Fibroblast of skin of scalp (primary cell): ENCODE measurements around the gene TXNDC9. TPM values are rescaled to one million over a fixed set of nuclear protein-coding genes. Genes with fewer than 3 reads are reported as not detected.
A peak's percentile ranks its signal among the peaks of the same experiment; 100 is the strongest.
"Not testable (repeated sequence)": the region's sequence is repeated elsewhere in the genome, so short reads cannot be mapped to it uniquely, and the experiment has no call there.

ENCODE experiments used
- DNase-seq: peaks from one replicate; pipeline ENCODE4 v3.0.0-alpha.2; 2013
- polyA plus RNA-seq, 2 experiments: library from polyadenylated mRNA; unstranded; fragments of 120-200 nt; gene quantifications; one replicate each; pipeline ENCODE4 v1.2.1, GENCODE V29; 2013; ENCODE audit not compliant: insufficient read length in 2 of 2

TXNDC9 gene, protein sequence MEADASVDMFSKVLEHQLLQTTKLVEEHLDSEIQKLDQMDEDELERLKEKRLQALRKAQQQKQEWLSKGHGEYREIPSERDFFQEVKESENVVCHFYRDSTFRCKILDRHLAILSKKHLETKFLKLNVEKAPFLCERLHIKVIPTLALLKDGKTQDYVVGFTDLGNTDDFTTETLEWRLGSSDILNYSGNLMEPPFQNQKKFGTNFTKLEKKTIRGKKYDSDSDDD
- 40.9 TPM for polyA plus RNA-seq (2013, experiment 1 of 2; ENCODE audit: insufficient read length)
- 40.5 TPM for polyA plus RNA-seq (2013, experiment 2 of 2; ENCODE audit: insufficient read length)

DNA sequence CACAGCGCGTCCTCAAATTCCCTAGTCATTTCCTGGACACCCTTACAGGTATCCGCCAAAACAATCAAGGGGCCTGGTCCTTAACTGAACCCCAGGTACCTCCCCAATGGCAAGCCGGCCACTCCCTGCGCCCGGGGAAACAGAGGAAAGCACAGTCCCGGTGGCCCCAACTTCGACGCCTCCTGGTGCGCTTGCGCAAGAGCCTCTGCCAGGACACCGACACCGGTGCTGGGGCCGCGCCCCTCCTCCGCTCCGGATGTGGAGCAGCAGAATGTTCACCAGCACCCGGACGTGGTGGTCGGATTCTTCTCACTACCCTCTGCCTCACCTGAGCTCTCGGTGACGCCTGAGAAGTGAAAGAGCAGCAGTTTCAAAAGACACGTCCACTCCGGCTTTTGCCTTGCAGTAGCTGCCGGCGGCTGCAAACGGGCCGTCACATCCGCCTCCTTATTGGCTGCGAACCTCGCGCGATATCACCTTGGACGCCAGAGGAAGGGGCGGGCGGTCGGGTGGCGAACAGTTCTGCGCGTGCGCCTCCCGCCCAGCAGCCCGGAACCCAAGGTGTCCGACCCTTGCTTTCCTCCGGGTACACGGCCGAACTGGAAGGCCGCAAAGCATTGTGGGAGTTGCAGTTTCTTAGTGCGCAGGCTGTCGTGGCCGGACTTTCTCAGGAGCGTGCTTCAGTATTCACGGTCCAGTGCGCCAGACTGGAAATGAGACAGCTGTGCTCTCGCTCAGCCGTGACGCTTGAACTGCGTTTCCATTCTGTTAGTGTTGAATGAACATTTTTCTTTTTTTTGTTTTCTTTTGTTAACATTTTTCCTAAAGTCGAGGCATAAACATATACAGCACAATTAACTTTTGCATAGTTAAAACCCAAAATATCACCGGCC, at the start of gene TXNDC9:
TSS of gene TXNDC9 (minus strand) at position 423 of the 893 bp plus-strand sequence. CDS start 3,123 bp downstream, outside the sequence.
- peak; percentile 99 for DNase-seq

DNA sequence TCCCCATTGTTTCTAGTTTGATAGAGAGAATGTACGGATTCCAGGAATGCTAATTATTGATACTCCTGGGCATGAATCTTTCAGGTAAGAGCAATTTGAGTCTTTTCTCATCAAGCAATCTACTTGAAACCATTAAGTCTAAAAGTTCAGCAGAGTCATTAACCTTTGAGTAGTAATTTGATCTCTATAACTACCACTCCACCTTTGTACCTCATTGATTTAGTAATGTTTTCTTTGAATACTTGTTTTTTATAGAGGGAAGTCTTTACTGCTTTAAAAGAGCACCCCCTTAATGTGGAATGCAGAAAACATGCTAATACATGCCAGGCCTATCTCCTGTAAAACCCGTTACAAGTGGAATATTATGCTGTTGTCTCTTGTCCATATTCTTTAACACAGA, 46.0 kb upstream of the TXNDC9 start:
- no peak for DNase-seq

DNA sequence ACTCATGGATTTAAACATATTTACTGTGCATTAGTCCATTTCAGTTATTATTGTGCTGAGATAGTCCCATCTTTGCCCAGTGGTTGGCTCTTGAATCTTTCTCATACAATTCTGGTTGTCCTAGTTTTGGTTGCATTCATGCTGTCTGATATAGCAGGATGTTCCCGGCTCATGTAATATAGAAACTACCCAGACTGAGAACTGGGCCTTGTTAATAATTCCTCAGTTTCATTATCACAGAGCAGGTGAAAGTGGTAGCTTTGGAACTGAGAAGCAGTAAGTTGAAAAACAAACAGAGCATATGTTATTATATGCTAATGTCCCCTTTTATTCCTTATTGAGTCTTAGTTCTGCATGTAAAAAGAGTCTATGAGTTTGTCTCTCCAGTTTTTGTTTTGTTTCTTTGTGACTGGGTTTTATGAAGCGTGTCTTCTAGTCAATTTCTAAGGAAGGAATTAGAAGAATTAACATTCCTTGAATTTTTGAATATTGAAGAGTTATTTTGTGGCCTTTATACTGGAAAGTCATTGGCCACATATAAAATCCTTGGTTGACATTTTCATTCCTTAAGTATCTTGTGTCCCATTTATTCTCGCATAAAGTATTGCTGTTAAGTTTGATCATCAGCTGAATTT, 44.4 kb upstream of the TXNDC9 start:
- peak; percentile 46 for DNase-seq

DNA sequence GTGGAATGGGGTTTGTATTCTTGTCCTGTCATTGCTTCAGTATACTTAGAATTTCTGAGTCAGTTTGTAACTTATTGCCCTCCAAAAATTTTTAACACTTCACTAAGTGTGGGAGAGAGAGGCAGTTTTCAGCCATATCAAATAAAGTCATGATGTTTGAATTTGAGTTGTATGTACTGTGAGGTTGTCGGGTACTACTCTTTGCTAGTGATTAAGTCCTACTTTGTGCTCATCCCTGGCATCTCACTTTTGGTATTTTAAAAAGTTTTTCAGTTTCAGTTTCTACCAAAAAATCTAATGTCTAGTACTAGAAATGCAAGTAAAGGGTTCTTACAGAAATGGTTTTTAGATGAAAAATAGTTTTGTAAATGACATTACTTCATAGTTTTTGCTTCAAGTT, 41.7 kb upstream of the TXNDC9 start:
- DNase-seq, result no peak

DNA sequence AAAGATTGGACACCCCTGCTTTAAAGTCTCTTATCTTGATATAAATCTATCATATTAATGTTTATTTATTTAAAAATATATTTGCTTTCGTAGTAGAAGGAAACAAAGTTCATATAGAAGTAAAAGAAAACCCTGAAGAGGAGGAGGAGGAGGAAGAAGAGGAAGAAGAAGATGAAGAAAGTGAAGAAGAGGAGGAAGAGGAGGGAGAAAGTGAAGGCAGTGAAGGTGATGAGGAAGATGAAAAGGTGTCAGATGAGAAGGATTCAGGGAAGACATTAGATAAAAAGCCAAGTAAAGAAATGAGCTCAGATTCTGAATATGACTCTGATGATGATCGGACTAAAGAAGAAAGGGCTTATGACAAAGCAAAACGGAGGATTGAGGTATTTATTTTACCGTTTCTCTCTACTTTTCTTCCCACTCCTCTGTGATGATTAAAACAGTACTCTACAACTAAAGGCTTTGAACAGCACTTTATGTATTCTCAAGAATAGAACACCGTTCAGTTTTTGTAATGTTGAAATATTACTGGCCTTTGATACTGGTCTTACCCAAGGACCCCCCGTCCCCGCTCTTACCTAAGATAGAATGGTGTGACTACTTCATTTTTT, 40.2 kb upstream of the TXNDC9 start:
- no peak for DNase-seq

DNA sequence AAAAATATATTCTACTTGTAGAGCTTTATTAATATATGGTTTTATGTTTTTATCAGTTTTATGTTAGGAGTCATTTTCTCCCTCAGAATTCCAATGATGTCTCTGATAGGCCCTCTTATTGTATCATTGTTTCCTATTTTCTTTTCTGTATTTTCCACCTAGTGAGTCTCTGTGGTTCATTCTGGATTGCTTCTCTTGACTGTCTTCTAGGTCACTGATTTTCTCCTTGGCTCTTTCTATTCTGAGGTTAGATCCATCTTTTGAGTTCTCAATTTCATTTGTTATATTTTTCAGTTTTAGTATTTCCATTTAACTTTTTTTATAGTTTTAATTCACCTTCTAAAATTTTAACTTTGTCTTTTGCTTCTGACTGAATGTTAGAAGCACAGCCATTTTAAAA, 38.6 kb upstream of the TXNDC9 start:
- no peak for DNase-seq

DNA sequence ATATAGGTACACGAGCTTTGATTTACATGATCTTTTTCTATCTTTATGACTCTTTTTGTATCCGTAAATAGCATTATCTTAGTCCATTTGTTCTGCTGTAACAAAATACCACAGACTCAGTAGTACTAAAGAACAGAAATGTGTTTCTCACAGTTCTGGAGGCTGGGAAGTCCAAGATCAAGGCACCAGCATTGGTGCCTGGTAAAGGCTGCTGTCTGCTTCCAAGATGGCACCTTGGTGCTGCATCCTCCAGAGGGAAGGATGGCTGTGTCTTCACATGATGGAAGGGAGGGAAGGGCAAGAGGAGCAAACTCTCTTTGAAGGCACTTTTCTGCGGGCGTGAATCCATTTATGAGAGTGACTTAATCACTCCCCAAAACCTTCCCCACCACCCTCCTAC, 37.0 kb upstream of the TXNDC9 start:
- no peak for DNase-seq

DNA sequence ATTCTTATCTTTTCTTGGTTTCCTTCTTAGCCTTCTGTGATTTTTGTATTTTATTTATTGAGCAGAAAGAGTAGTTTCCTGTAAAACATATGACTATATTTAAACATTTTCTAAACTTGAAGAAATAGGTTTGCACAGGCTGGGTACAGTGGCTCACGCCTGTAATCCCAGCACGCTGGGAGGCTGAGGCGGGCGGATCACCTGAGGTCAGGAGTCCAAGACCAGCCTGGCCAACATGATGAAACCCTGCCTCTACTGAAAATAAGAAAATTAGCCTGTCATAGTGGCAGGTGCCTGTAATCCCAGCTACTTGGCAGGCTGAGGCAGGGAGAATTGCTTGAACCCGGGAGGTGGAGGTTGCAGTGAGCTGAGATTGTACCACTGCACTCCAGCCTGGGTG, 32.7 kb upstream of the TXNDC9 start:
- DNase-seq, result not testable (repeated sequence)

DNA sequence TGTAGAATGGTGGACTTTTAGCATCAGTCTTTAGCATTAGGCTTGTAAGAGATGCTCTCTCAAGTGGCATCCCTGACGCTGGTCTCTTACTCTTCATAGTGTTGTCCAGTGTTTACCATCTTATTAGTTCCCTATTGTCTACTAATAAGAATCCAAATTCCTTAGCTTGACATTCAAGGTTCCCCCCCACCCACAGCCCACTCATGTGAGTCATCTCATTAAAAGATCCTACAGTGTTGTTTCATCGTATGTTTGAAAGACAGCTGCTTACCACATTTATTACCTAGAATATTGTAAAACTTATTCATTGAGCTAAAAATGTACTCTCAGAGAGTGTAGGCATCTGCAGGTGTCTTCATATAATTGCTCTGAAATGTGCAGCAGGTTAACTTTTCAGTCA, 29.5 kb upstream of the TXNDC9 start:
- no peak for DNase-seq

DNA sequence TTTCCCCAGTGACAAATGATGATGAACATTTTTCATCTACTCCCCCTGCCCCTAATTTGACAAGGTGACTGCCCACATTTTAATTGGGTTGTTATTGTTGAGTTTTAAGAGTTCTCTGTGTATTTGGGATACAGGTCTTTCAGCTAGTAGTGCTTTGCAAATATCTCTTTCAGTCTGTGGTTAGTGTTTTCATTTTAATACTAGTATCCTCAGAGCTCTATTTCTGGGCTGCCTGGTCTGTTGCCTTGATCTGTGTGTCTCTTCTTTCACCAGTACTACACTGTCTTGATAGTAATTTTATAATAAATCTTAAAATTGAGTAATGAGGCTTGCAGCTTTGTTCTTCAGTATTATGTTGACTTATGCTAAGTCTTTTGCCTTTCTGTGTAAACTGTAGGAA, 20.7 kb upstream of the TXNDC9 start:
- no peak for DNase-seq

DNA sequence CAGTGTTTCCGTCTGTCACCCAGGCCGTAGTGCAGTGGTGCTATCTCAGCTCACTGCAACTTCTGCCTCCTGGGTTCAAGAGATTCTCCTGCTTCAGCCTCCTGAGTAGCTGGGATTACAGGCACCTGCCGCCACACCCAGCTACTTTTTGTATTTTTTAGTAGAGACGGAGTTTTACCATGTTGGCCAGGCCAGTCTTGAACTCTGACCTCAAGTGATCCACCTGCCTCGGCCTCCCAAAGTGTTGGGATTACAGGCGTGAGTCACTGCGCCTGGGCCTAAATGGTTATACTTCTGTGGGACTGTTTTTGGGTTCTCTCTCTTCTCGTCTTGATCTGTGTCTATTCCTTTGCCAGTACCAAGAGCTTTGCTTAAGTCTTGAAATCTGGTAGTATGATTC, 18.7 kb upstream of the TXNDC9 start:
- not testable (repeated sequence) for DNase-seq

DNA sequence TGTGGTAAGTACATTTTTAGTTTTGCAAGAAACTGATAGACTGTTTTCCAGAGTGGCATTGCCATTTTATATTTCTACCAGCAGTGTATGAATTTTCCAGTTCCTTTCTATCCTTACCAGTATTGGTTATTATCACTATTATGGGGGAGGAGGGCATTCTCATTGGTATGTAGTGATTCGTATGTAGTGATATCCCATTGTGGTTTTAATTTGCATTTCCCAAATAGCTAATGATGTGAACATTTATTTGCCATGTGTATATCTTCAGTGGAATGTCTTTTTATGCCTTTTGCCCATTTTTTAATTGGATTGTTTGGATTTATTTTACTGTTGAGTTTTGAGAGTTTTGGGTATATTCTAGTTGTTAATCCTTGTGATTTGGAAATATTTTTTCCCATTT, 17.9 kb upstream of the TXNDC9 start:
- peak; percentile 66 for DNase-seq

DNA sequence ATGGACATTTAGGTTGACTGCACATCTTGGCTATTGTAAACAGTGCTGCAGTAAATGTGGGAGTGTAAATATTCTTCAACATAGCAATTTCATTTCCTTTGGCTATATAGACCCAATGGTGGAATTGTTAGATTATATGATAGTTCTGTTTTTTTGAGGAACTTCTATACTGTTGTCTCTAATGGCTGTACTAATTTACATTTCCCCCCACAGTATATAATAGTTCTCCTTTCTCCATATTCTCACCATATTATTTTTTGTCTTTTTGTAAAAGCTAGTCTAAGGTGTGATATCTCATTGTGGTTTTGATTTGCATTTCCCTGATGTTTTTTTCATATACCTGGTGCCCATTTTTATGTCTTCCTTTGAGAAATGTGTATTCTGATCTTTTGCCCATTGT, 14.1 kb upstream of the TXNDC9 start:
- DNase-seq, result no peak

DNA sequence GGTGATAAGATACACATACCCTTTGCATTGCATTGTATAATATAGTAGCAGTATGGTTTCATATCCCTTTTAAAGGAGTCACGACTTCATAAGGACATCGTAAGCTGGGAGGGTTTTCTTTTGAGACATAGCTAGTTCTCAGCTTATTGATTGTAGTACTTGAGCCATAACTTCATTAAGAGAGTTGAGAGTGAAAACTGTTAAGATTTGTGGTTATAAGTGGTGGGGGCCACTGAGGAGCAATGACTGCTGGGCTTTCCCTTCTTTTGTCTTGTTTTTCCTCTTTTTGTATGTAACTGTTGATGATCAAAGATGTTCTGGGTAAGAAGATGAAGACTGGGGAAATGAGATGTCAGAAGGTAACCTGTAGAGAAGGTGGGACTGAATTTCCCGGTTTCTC, 12.0 kb upstream of the TXNDC9 start:
- DNase-seq, result no peak

DNA sequence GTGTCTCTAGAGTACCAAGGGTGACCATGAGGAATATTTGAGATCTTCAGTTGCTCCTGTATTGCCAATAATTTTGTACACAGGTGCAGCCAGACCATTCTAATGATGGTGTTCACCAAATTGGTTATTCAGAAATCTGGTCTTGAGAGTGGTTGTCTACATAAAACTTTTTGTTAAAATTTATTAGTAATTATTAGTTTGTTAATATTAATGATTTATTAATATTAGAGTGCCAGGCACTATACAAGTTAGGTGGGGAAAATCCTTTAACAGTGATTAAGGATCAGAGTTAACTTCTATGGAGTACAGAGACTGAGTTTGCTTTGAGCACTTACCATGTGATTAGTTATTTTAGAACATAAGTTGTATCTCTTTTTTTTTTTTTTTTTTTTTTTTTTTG, 10.1 kb upstream of the TXNDC9 start:
- DNase-seq, result no peak

DNA sequence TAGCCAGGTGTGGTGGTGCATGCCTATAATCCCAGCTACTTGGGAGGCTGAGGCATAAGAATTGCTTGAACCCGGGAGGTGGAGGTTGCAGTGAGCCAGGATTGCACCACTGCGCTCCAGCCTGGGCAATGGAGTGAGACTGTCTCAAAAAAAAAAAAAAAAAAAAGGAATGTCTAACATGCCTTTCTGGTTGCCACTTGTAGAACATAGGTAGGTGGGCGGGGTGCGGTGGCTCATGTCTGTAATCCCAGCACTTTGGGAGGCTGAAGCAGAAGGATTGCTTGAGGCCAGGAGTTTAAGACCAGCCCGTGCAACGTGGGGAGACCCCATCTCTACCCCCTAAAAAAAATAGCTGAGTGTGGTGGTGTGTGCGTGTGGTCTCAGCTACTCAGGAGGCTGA, 9.3 kb upstream of the TXNDC9 start:
- not testable (repeated sequence) for DNase-seq

DNA sequence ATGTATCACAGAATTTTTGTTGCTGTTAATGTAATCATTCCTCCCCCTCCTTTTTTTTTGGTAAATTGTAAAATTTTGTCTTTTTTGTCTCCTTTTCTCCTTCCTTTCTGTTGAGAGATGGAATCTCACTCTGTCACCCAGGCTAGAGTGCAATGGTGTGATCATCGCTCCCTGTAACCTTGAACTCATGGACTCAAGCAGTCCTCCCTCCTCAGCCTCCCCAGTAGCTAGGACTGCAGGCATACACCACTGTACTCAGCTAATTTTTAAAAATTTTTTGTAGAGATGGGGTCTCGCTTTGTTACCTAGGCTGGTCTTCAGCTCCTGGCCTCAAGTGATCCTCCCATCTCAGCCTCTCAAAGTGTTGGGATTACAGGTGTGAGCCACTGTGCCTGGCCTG, 6.4 kb upstream of the TXNDC9 start:
- DNase-seq, result no peak

DNA sequence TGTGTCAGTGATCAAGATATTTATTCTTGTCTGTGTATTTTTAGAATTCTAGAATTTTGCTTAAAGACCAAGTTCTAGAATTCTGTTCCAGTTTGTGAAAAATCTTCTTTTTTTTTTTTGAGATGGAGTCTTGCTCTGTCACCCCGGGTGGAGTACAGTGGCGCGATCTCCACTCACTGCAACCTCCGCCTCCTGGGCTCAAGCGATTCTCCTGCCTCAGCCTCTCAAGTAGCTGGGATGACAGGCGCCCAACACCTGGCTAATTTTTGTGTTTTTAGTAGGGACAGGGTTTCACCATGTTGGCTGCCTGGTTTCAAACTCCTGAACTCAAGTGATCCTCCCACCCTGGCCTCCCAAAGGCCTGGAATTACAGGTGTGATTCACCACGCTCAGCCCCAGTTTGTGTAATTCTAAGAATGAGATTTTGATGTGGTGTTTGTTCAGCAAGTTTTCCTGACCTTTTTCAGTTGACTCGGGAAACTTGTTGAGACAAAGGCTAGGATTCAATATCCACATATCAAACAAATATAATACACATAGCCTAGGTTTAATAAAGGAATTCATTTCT, 4.6 kb upstream of the TXNDC9 start:
- DNase-seq, result no peak

DNA sequence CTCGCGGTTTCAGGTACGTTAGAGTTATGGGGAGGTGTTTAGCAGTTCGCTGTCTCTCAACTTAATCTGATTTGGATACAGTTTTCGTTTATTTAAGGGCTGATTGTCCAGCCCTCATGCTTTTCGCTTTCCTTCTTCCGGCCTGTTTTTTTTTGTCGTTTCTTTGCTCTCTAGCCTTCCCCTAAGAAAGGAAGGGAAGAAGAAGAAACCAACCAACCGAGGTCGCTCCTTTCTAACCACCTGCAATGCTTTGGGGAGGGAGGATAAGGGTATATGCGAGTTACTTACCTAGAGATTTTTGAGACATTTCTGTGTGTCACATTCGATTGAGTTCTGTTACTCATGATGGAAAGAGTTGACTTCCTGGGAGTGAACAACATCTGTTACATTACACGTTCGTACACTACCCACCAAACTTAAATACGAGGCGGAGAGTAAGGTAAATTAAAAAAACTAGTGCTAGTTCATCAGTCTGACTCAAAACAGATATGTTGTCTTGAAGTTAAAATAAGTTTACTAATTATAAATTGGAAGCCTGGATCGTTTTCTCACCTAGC, 2.0 kb upstream of the TXNDC9 start:
- no peak for DNase-seq

DNA sequence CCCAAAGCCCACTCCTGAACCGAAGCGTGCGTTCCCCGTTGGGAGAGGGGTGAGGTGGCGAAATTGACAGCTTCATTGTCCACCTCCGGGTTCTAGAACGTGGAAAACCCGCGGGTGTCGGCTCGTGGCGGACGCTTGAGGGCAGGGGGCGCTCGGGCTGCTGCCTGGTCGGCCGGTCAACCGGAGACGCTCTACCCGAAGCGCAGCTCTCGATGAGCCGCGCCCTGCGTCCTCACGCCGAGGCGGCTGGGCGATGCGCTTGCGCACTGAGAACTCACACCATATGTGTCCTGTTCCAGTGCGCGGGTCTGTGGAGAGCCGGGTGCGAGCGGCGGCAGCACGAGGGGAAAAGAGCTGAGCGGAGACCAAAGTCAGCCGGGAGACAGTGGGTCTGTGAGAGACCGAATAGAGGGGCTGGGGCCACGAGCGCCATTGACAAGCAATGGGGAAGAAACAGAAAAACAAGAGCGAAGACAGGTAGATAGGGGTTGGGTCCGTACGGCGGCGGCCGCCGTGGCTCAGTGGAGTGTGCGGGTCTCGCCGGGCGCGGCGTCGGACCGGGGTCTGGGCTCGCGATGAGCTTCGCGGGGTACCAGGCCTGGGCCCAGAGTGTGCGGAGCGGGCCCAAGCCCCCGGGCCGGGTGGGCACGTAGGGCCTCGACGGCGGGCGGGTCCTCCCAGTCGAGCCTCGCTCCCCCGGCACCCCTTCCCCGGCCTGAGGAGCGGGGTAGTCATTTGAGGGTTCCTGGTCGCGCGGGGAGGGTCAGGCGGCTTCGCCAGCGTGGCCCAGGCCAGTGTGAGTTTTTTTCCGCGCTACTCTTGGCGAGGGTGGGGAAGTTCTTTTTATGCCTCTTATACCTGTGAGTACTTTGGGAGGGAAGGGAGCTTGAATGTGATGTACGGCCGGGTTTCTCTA, 1.2 kb upstream of the TXNDC9 start, which contains the start of gene EIF5B:
TSS of gene EIF5B (plus strand) at position 277 of the 916 bp plus-strand sequence. CDS start at position 443, 166 bp downstream.
- peak; percentile 97 for DNase-seq

DNA sequence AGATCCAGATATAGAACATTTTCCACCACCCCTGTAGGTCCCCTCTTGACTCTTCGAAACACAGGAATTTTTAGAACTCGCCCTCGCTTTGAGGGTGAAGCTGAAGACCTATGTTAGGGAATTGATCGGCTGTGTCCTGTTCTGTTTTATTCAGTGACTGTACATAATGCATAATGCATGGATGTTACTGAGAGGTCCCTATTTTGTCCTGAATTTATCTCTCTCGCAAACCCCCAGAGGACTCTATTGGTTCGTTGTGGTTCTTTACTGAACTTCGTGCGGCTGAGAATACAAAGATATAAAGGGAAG, 625 bp upstream of the TXNDC9 start:
- DNase-seq, result no peak
